Prostate gland (tissue), 2 donors: ENCODE results near the gene CLASP2. TPM values are rescaled to one million over a fixed set of nuclear protein-coding genes. Genes with fewer than 3 reads are reported as not detected.

ENCODE experiments used
- DNase-seq: peaks from one replicate; pipeline ENCODE4 v3.0.0-alpha.2; 2019; ENCODE audit warnings: low spot score
- H3K27ac ChIP-seq, 2 donors: fragments of 200-600 bp; sonication (generic); 2 replicates each; pipeline ENCODE4 v1.5.1; 2017 to 2019
- H3K27me3 ChIP-seq: fragments of 200-600 bp; sonication (generic); replicated peaks from 2 replicates; pipeline ENCODE4 v1.5.1; 2019; ENCODE audit not compliant: insufficient read depth
- H3K36me3 ChIP-seq, 2 donors: fragments of 200-600 bp; sonication (generic); 1 replicate in 1 of 2; 2 replicates in 1 of 2; pipeline versions ENCODE4 v1.5.1 to v1.8.1; 2017 to 2019
- H3K4me1 ChIP-seq: fragments of 200-600 bp; sonication (generic); replicated peaks from 2 replicates; pipeline ENCODE4 v1.5.1; 2019
- H3K4me3 ChIP-seq, 2 donors: fragments of 200-600 bp; sonication (generic); 2 replicates each; pipeline ENCODE4 v1.5.1; 2017 to 2019
- H3K9me3 ChIP-seq: fragments of 200-600 bp; sonication (generic); 2 replicates; pipeline ENCODE4 v1.5.1; 2017
- POLR2A ChIP-seq: fragments of 450-650 bp; IDR thresholded peaks from one replicate; pipeline ENCODE4 v1.6.1; 2016; ENCODE audit warnings: antibody characterized with exemption, mild to moderate bottlenecking
- POLR2AphosphoS5 ChIP-seq: sonication (generic); formaldehyde crosslinking; IDR thresholded peaks from one replicate; pipeline ENCODE4 v1.6.1; 2017; ENCODE audit warnings: antibody characterized with exemption
- WGBS: methylation state at CpG from one replicate; pipeline ENCODE4 v1.1.5; 2018; 5-methylcytosine and 5-hydroxymethylcytosine counted together
- intact Hi-C: fragments of 100-400 bp; cut with DNase I; formaldehyde crosslinking; loops from one replicate; pipeline ENCODE4 v1.14.2; 2022
- total RNA-seq, 2 donors: library from RNA; depleted of rRNA; stranded (reverse); fragments of >200 nt; gene quantifications; one replicate each; pipeline ENCODE4 v1.1.0, GENCODE V29; 2016
- TF ChIP-seq, protein P1 (sequence below), 4 experiments: fragments of 200-600 bp in 2 of 4; fragments of 450-650 bp in 2 of 4; sonication (generic) in 2 of 4; IDR thresholded peaks; 1 replicate in 3 of 4; 2 replicates in 1 of 4; pipeline ENCODE4 v1.5.1; 2016 to 2019; ENCODE audit warnings: antibody characterized with exemption in 4 of 4, mild to moderate bottlenecking in 2 of 4, moderate library complexity in 2 of 4

Gene CLASP2
- total RNA-seq, 2 donors from 2014 or later: 34.5 to 73.2 TPM

DNA sequence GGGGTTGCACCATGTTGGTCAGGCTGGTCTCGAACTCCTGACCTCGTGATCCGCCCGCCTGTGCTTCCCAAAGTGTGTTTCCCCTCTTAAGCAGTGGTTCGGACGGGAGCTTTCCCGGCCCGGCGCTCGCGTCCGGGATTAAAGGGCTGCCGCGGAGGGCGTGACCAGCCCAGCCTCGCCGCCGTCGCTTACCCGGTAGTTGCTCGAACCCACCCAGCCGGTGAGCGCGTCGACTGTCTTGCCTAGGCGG lies 513 bp downstream of the CLASP2 start:
- H3K27me3 ChIP-seq: no peaks in the 10 kb centered on the region
- intact Hi-C loops: loop anchor here (2.0 to 5.0 kb wide), 3 partner anchors 59 to 81 kb away; no protein-coding TSS in a partner anchor
- peak overlapping the region; percentile 83 to 91 for H3K4me3 ChIP-seq
- TF ChIP-seq POLR2AphosphoS5 (no peak), POLR2A (no peak)
- TF ChIP-seq, protein P1, sequence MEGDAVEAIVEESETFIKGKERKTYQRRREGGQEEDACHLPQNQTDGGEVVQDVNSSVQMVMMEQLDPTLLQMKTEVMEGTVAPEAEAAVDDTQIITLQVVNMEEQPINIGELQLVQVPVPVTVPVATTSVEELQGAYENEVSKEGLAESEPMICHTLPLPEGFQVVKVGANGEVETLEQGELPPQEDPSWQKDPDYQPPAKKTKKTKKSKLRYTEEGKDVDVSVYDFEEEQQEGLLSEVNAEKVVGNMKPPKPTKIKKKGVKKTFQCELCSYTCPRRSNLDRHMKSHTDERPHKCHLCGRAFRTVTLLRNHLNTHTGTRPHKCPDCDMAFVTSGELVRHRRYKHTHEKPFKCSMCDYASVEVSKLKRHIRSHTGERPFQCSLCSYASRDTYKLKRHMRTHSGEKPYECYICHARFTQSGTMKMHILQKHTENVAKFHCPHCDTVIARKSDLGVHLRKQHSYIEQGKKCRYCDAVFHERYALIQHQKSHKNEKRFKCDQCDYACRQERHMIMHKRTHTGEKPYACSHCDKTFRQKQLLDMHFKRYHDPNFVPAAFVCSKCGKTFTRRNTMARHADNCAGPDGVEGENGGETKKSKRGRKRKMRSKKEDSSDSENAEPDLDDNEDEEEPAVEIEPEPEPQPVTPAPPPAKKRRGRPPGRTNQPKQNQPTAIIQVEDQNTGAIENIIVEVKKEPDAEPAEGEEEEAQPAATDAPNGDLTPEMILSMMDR (IDR thresholded peaks at IDR 0.05): no peak
- no peaks in the 10 kb centered on the region for H3K36me3 ChIP-seq
- 1% methylated on average over 16 of the region's 26 CpGs for WGBS
- no peaks in the 10 kb centered on the region for H3K9me3 ChIP-seq
- peak; percentile 59 for DNase-seq
- H3K27ac ChIP-seq: peak overlapping the region; percentile 94 to 99
- H3K4me1 ChIP-seq: no peaks in the 10 kb centered on the region

DNA sequence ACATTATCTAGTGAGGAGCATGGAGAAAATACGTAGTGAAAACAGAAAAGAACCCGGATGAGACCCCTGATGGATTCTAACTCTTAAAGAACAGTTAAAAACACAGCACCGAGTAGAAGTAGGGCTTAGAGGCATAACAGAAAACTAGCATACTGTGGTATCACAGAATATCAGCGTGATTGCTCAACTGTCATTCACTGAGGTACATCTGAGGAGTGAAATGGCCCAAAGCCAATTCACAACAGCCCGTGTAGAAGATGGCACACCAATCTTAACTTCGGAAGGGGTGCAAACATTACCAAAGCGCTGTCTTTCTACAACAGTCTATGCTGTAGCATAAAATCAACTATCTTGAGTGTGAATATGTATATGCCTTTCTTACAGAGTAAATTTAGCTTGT lies 1.8 kb downstream of the CLASP2 start:
- no peak overlapping the region for H3K27ac ChIP-seq
- 46% methylated on average over 7 of the region's 7 CpGs for WGBS
- H3K9me3 ChIP-seq: no peaks in the 10 kb centered on the region
- no peaks in the 10 kb centered on the region for H3K4me1 ChIP-seq
- no peaks in the 10 kb centered on the region for H3K36me3 ChIP-seq
- no peak for TF ChIP-seq POLR2A
- no peak for TF ChIP-seq POLR2AphosphoS5
- TF ChIP-seq, protein P1 (IDR thresholded peaks at IDR 0.05): no peak
- no peak for DNase-seq
- intact Hi-C loops: loop anchor here (2.0 to 5.0 kb wide), 3 partner anchors 57 to 79 kb away; no protein-coding TSS in a partner anchor
- H3K4me3 ChIP-seq: peak overlapping the region; percentile 83 to 91
- H3K27me3 ChIP-seq: no peaks in the 10 kb centered on the region

DNA sequence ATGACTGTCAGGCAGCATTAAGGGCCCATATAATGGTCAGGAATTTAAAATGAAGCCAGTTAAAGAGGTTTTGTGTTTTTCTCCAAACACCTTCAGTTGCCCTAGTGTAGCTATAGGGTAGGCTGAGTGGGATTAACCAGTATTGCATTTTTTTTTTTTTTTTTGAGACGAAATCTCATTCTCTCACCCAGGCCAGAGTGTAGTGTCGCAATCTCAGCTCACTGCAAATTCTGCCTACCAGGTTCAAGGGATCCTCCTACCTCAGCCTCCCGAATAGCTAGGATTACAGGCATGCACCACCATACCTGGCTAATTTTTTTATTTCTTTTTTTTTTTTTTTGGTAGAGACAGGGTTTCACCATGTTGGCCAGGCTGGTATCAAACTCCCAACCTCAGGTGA lies 7.0 kb downstream of the CLASP2 start:
- Histone ChIP-seq H3K36me3 (no peaks in the 10 kb centered on the region), H3K27me3 (no peaks in the 10 kb centered on the region), H3K9me3 (no peaks in the 10 kb centered on the region), H3K4me3 (no peak overlapping the region), H3K4me1 (no peaks in the 10 kb centered on the region), H3K27ac (no peak overlapping the region)
- intact Hi-C loops: no loop called here
- TF ChIP-seq POLR2A (no peak), POLR2AphosphoS5 (no peak)
- TF ChIP-seq, protein P1 (IDR thresholded peaks at IDR 0.05): no peak
- WGBS: 92% methylated on average over 3 of the region's 3 CpGs
- DNase-seq: no peak

DNA sequence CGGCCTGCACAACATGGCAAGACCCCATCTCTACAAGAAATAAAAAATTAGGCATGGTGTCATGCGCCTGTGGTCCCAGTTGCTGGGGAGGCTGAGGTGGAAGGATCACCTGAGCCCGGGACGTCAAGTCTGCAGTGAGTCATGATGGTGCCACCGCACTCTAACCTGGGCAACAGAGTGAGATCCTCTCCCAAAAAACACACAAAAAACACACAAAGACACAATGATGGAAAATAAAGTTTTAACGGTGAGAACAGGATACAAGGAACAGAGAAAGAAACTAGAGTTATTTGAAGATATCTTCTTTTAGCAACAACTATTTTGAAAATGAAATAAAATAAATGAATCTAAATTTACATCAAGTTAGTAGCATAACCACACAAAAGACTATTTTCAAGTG lies 12.0 kb downstream of the CLASP2 start:
- H3K36me3 ChIP-seq: no peaks in the 10 kb centered on the region
- no peak overlapping the region for H3K27ac ChIP-seq
- no peaks in the 10 kb centered on the region for H3K9me3 ChIP-seq
- DNase-seq: no peak
- H3K4me1 ChIP-seq: no peaks in the 10 kb centered on the region
- intact Hi-C loops: no loop called here
- H3K27me3 ChIP-seq: no peaks in the 10 kb centered on the region
- TF ChIP-seq POLR2A: no peak
- TF ChIP-seq, protein P1 (IDR thresholded peaks at IDR 0.05): no peak
- TF ChIP-seq POLR2AphosphoS5: no peak
- H3K4me3 ChIP-seq: no peak overlapping the region
- WGBS: 97% methylated on average over 6 of the region's 6 CpGs

DNA sequence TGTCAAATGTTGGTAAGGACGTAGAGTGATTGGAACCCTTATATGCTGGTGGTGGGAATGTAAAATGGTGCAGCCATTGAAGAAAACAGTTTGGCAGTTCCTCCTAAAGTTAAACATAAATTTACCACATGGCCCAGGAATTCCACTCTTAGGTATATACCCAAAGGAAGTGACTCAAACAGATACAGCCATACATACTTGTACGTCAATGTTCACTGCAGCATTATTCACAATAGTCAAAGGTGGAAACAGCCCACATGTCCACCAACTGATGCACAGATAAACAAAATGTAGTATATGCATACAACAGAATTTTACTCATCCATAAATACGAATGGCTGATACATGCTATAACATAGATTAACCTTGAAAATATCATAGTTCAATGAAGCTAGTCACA lies 13.2 kb downstream of the CLASP2 start:
- Histone ChIP-seq H3K36me3 (no peaks in the 10 kb centered on the region), H3K4me1 (no peaks in the 10 kb centered on the region), H3K4me3 (no peak overlapping the region), H3K27ac (no peak overlapping the region), H3K27me3 (no peaks in the 10 kb centered on the region), H3K9me3 (no peaks in the 10 kb centered on the region)
- intact Hi-C loops: no loop called here
- no peak for TF ChIP-seq POLR2A
- TF ChIP-seq POLR2AphosphoS5: no peak
- TF ChIP-seq, protein P1 (IDR thresholded peaks at IDR 0.05): no peak
- no peak for DNase-seq
- 96% methylated on average over 3 of the region's 3 CpGs for WGBS
